Suprapubic skin (tissue), 3 donors: Measurements from ENCODE around the gene ABCC9.

Source experiments
- POLR2A ChIP-seq, 2 donors: fragments of 450-650 bp; IDR thresholded peaks; one replicate each; pipeline ENCODE4 v1.6.1; 2017; ENCODE audit warnings: antibody characterized with exemption in 2 of 2, mild to moderate bottlenecking in 2 of 2, moderate library complexity in 2 of 2
- TF ChIP-seq, protein P1 (sequence below), 2 donors: fragments of 200-600 bp in 1 of 2; fragments of 450-650 bp in 1 of 2; sonication (generic) in 1 of 2; IDR thresholded peaks; one replicate each; pipeline ENCODE4 v1.5.1; 2016 to 2019; ENCODE audit warnings: antibody characterized with exemption in 2 of 2, mild to moderate bottlenecking in 1 of 2, moderate library complexity in 1 of 2

- no peak for TF ChIP-seq POLR2A (IDR thresholded peaks at IDR 0.05)
- TF ChIP-seq, protein P1, sequence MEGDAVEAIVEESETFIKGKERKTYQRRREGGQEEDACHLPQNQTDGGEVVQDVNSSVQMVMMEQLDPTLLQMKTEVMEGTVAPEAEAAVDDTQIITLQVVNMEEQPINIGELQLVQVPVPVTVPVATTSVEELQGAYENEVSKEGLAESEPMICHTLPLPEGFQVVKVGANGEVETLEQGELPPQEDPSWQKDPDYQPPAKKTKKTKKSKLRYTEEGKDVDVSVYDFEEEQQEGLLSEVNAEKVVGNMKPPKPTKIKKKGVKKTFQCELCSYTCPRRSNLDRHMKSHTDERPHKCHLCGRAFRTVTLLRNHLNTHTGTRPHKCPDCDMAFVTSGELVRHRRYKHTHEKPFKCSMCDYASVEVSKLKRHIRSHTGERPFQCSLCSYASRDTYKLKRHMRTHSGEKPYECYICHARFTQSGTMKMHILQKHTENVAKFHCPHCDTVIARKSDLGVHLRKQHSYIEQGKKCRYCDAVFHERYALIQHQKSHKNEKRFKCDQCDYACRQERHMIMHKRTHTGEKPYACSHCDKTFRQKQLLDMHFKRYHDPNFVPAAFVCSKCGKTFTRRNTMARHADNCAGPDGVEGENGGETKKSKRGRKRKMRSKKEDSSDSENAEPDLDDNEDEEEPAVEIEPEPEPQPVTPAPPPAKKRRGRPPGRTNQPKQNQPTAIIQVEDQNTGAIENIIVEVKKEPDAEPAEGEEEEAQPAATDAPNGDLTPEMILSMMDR (IDR thresholded peaks at IDR 0.05): no peak
These were observed 19.8 kb downstream of the ABCC9 start for GRCh38 chr12:21921436-21921835.
